K562 (cell line): ENCODE results near the gene MRAP2. TPM values are rescaled to one million over a fixed set of nuclear protein-coding genes. Genes with fewer than 3 reads are reported as not detected.

Source experiments
- ATAC-seq: fragments of 200-7000 bp; cut with Tn5 transposase; 3 replicates; pipeline ENCODE4 v1.9.1; 2020; ENCODE audit warnings: moderate library complexity
- BruUV-seq: library from RNA; stranded (reverse); fragments of 400-500 nt; replicated peaks from 2 replicates; lab custom pipeline; 2021; lab: Mats Ljungman, UMichigan
- CTCF ChIA-PET: fragments of 300-600 bp; formaldehyde crosslinking; extraction: SDS; loops from one replicate; lab custom pipeline; 2021; ENCODE audit warnings: low intra/inter-chr PET ratio; lab: Yijun Ruan, JAX
- POLR2A ChIA-PET: fragments of 300-600, 350-650 bp; sonication (Branson Sonifier 250); formaldehyde crosslinking; extraction: SDS; loops from one replicate; lab custom pipeline; 2021; ENCODE audit warnings: antibody characterized with exemption, inconsistent platforms; lab: Yijun Ruan, JAX
- DNase-seq, 4 experiments: peaks; one replicate each; pipeline versions ENCODE4 v3.0.0 to v3.0.0-alpha.2; 2011 to 2018; ENCODE audit warnings: low spot score in 3 of 4, mixed read lengths in 3 of 4; ENCODE audit errors: extremely low read depth in 1 of 4
- FAIRE-seq: peaks from 2 replicates; lab custom pipeline; 2011; peaks lifted over from hg19 to GRCh38; lab: Jason Lieb, UNC
- H2AFZ ChIP-seq: 2 replicates; pipeline ENCODE4 v1.6.0; 2011; ENCODE audit warnings: low read depth, low read length, control low read depth, inconsistent platforms
- H3K27ac ChIP-seq: fragments of 200-600 bp; 3 replicates; pipeline ENCODE4 v1.8.0; 2011; ENCODE audit warnings: low read depth, mild to moderate bottlenecking, control low read depth, inconsistent platforms, low read length, moderate library complexity, mixed read lengths; ENCODE audit errors: extremely low read depth
- H3K27me3 ChIP-seq, 2 experiments: fragments of 300-600 bp in 1 of 2; 2 replicates in 1 of 2; 3 replicates in 1 of 2; pipeline versions ENCODE4 v1.6.0 to v1.8.0; 2011; ENCODE audit warnings: inconsistent platforms in 2 of 2, low read length in 2 of 2, mild to moderate bottlenecking in 1 of 2, mixed read lengths in 1 of 2, moderate library complexity in 1 of 2; ENCODE audit not compliant: control insufficient read depth in 2 of 2, insufficient read depth in 2 of 2
- H3K36me3 ChIP-seq: fragments of 300-600 bp; 3 replicates; pipeline ENCODE4 v1.8.0; 2011; ENCODE audit warnings: mild to moderate bottlenecking, low read length, inconsistent platforms; ENCODE audit not compliant: control insufficient read depth, insufficient read depth
- H3K4me1 ChIP-seq, 2 experiments: fragments of 200-600 bp in 1 of 2; replicated peaks in 1 of 2; 2 replicates in 1 of 2; 3 replicates in 1 of 2; pipeline versions ENCODE4 v1.5.1 to v1.8.0; 2011; ENCODE audit warnings: inconsistent platforms in 2 of 2, low read length in 2 of 2, mild to moderate bottlenecking in 1 of 2, mixed read lengths in 1 of 2, moderate library complexity in 1 of 2; ENCODE audit not compliant: control insufficient read depth in 2 of 2, insufficient read depth in 2 of 2
- H3K4me2 ChIP-seq: 2 replicates; pipeline ENCODE4 v1.6.1; 2011; ENCODE audit warnings: low read length, control low read depth, inconsistent platforms, mixed read lengths; ENCODE audit not compliant: insufficient read depth
- H3K4me3 ChIP-seq: fragments of 200-600 bp; sonication (generic), shearing (Covaris generic); 2 replicates; pipeline ENCODE4 v1.5.1; 2016; ENCODE audit warnings: control low read depth, inconsistent platforms
- H3K79me2 ChIP-seq: fragments of 200-600 bp; 3 replicates; pipeline ENCODE4 v1.8.0; 2011; ENCODE audit warnings: low read length, inconsistent platforms; ENCODE audit not compliant: control insufficient read depth, insufficient read depth
- H3K9ac ChIP-seq, 2 experiments: 2 replicates each; pipeline versions ENCODE4 v1.6.0 to v1.6.1; 2011; ENCODE audit warnings: low read depth in 2 of 2, low read length in 2 of 2, control low read depth in 1 of 2, inconsistent platforms in 1 of 2, mild to moderate bottlenecking in 1 of 2, mixed read lengths in 1 of 2; ENCODE audit not compliant: insufficient read depth in 1 of 2
- H3K9me1 ChIP-seq: one replicate; pipeline ENCODE4 v1.6.0; 2011; ENCODE audit warnings: inconsistent platforms, mild to moderate bottlenecking, low read length, moderate library complexity; ENCODE audit not compliant: control insufficient read depth, insufficient read depth
- H3K9me3 ChIP-seq: replicated peaks from 2 replicates; pipeline ENCODE4 v1.5.1; 2011; ENCODE audit warnings: low read depth, low read length, inconsistent platforms; ENCODE audit not compliant: control insufficient read depth, insufficient read depth
- H4K20me1 ChIP-seq: replicated peaks from 2 replicates; pipeline ENCODE4 v1.6.1; 2011; ENCODE audit warnings: low read length, inconsistent platforms, mixed read lengths; ENCODE audit not compliant: control insufficient read depth, insufficient read depth
- ARID1B ChIP-seq: fragments of 450-650 bp; IDR thresholded peaks from 2 replicates; pipeline ENCODE4 v1.6.1; 2016; ENCODE audit warnings: antibody characterized with exemption, mild to moderate bottlenecking, inconsistent platforms
- ARID3A ChIP-seq: IDR thresholded peaks from 2 replicates; pipeline ENCODE4 v1.6.1; 2012; ENCODE audit warnings: low read depth, low read length, improper control_type of control experiment, borderline replicate concordance
- ATF3 ChIP-seq, 2 experiments: fragments of 450-650 bp in 1 of 2; sonication (generic) in 1 of 2; formaldehyde crosslinking in 1 of 2; IDR thresholded peaks in 1 of 2; conservative IDR thresholded peaks in 1 of 2; 2 replicates each; pipeline versions ENCODE4 v1.6.1 to v1.8.1; 2016 to 2023; ENCODE audit warnings: mild to moderate bottlenecking in 2 of 2, moderate library complexity in 2 of 2, inconsistent platforms in 1 of 2, missing genetic modification reagents in 1 of 2
- CBFA2T2 ChIP-seq: fragments of 450-650 bp; conservative IDR thresholded peaks from 2 replicates; pipeline ENCODE4 v1.6.1; 2017; ENCODE audit warnings: mild to moderate bottlenecking
- DMBX1 ChIP-seq: fragments of 250-450 bp; sonication (Bioruptor Pico); IDR thresholded peaks from 2 replicates; pipeline ENCODE4 v1.8.0; 2022; ENCODE audit warnings: inconsistent platforms, mild to moderate bottlenecking, moderate library complexity, borderline replicate concordance
- GTF2E2 ChIP-seq: fragments of 200-800 bp; sonication (Bioruptor generic); IDR thresholded peaks from 2 replicates; pipeline ENCODE4 v1.6.1; 2016; ENCODE audit warnings: missing genetic modification characterization, missing compliant biosample characterization
- HMGN3 ChIP-seq: IDR thresholded peaks from 2 replicates; pipeline ENCODE4 v1.6.1; 2011; ENCODE audit warnings: borderline replicate concordance, low read depth, mild to moderate bottlenecking, mixed read lengths, low read length; ENCODE audit not compliant: insufficient read length; ENCODE audit errors: extremely low read depth
- MEIS2 ChIP-seq: fragments of 450-650 bp; IDR thresholded peaks from 2 replicates; pipeline ENCODE4 v1.6.1; 2014; ENCODE audit warnings: mild to moderate bottlenecking; ENCODE audit not compliant: partially characterized antibody
- MNT ChIP-seq, 2 experiments: fragments of 450-650 bp; conservative IDR thresholded peaks; 2 replicates each; pipeline ENCODE4 v1.6.1; 2017; ENCODE audit warnings: mild to moderate bottlenecking in 2 of 2, moderate library complexity in 2 of 2
- MTA2 ChIP-seq: fragments of 450-650 bp; IDR thresholded peaks from 2 replicates; pipeline ENCODE4 v1.6.1; 2016; ENCODE audit warnings: low read depth
- MXI1 ChIP-seq: IDR thresholded peaks from 2 replicates; pipeline ENCODE4 v1.6.1; 2011; ENCODE audit warnings: low read depth, mild to moderate bottlenecking, improper control_type of control experiment, low read length
- NCOR1 ChIP-seq: fragments of 450-650 bp; IDR thresholded peaks from 2 replicates; pipeline ENCODE4 v1.6.1; 2016; ENCODE audit warnings: mild to moderate bottlenecking, moderate library complexity
- NFRKB ChIP-seq: fragments of 450-650 bp; IDR thresholded peaks from 2 replicates; pipeline ENCODE4 v1.6.1; 2016; ENCODE audit warnings: low read depth
- OTX1 ChIP-seq: fragments of 450-650 bp; formaldehyde crosslinking; IDR thresholded peaks from 2 replicates; pipeline ENCODE4 v1.4.0; 2022; ENCODE audit warnings: mild to moderate bottlenecking
- SMAD4 ChIP-seq: fragments of 250-450 bp; sonication (Bioruptor Pico); conservative IDR thresholded peaks from 2 replicates; pipeline ENCODE4 v1.8.0; 2021; ENCODE audit warnings: inconsistent platforms, mild to moderate bottlenecking, moderate library complexity
- TAL1 ChIP-seq: fragments of 450-650 bp; IDR thresholded peaks from 2 replicates; pipeline ENCODE4 v1.6.1; 2016; ENCODE audit warnings: mild to moderate bottlenecking
- ZNF165 ChIP-seq: fragments of 250-450 bp; sonication (Bioruptor Pico); IDR thresholded peaks from 2 replicates; pipeline ENCODE4 v1.4.0; 2020; ENCODE audit warnings: borderline replicate concordance
- ZNF644 ChIP-seq: fragments of 200-800 bp; sonication (Bioruptor generic); IDR thresholded peaks from 2 replicates; pipeline ENCODE4 v1.6.1; 2016; ENCODE audit warnings: low read depth, missing genetic modification characterization, missing compliant biosample characterization
- WGBS: fragments of 100-300 bp; shearing (Covaris generic); methylation state at CpG from one replicate; pipeline ENCODE4 v1.1.6; 2016; ENCODE audit warnings: low coverage, mixed read lengths; ENCODE audit not compliant: insufficient coverage; ENCODE audit errors: missing lambda C conversion rate; 5-methylcytosine and 5-hydroxymethylcytosine counted together
- in situ Hi-C: fragments of 300-500 bp; cut with MboI; formaldehyde crosslinking; loops from 4 replicates; pipeline ENCODE4 v1.15.0; 2018; ENCODE audit warnings: inconsistent platforms, mixed read lengths
- intact Hi-C: fragments of 100-400 bp; cut with micrococcal nuclease; formaldehyde crosslinking; loops from 2 replicates; pipeline ENCODE4 v1.14.2; 2022
- polyA plus RNA-seq, 8 experiments: library from polyadenylated mRNA; depleted of rRNA in 4 of 8; stranded (reverse) in 5 of 8; unstranded in 3 of 8; fragments of >200 nt; fragmentation: Nextera tagmentation in 2 of 8; fragmentation: Illumina TruSeq in 1 of 8; extraction: Ambion mirVana in 2 of 8; extraction: Trizol in 1 of 8; gene quantifications; 2 replicates each; pipeline versions ENCODE4 v1.2.1 to v1.2.3, GENCODE V29; 2011 to 2014; ENCODE audit warnings: inconsistent platforms in 1 of 8, missing spikeins in 1 of 8
- total RNA-seq, 7 experiments: library from RNA; depleted of rRNA in 6 of 7; stranded (reverse); fragments of >200 nt in 6 of 7; fragmentation: Illumina TruSeq in 2 of 7; extraction: Trizol in 2 of 7; gene quantifications; 2 replicates each; pipeline versions ENCODE4 v1.2.1 to v1.2.3, GENCODE V29; 2011 to 2021; ENCODE audit warnings: low replicate concordance in 1 of 7

MRAP2 gene
- total and polyA plus RNA-seq, 9 of the 15 experiments (the other 6 are each of a cell fraction or from before 2014, with no cell fraction given), result 5.9 to 38.9 (median 9.3) TPM

- peak; percentile 97 for FAIRE-seq
- Histone ChIP-seq H2AFZ (no peak overlapping the region), H3K36me3 (peaks cover 4% of the 10 kb centered on the region; the same call in 2 of the 3 replicates), H3K9me1 (no peaks in the 10 kb centered on the region), H3K27ac (peak overlapping the region; percentile 63; the same call in 2 of the 3 replicates), H4K20me1 (no peaks in the 10 kb centered on the region), H3K79me2 (no peaks in the 10 kb centered on the region), H3K4me2 (peak overlapping the region; percentile 39; the same call in 1 of the 2 replicates), H3K4me1 (peaks cover 0 to 27% of the 10 kb centered on the region in 2 experiments; a peak in 4 of 5 replicates), H3K27me3 (no peaks in the 10 kb centered on the region), H3K9ac (peak overlapping the region in 1 of 2 experiments; percentile 25; a peak in 1 of 4 replicates), H3K4me3 (no peak overlapping the region; the same call in 1 of the 2 replicates), H3K9me3 (no peaks in the 10 kb centered on the region)
- peak; percentile 96 for ATAC-seq
- POLR2A ChIA-PET, result interaction anchor here (0.6 to 2.2 kb wide), 5 partner anchors 11 to 16 kb away, joined by 3 to 9 read pairs (median 3); no protein-coding TSS in a partner anchor
- in situ Hi-C loops, result no loop called here
- peak; percentile 83 to 94 (median 88) for DNase-seq
- intact Hi-C loops, result loop anchor here (5.0 kb wide), 1 partner anchor 170 kb away; no protein-coding TSS in a partner anchor
- CTCF ChIA-PET, result no interaction called here
- no TSS peak for BruUV-seq
- 0% methylated on average over 6 of the region's 6 CpGs for WGBS
- TF ChIP-seq MNT (conservative IDR thresholded peaks at IDR 0.05), result peak; percentile 39 to 68; a peak in 3 of 4 replicates
- TF ChIP-seq OTX1, result no peak
- no peak for TF ChIP-seq MXI1
- TF ChIP-seq HMGN3, result peak; percentile 85
- peak; percentile 96 for TF ChIP-seq TAL1
- TF ChIP-seq GTF2E2, result no peak
- TF ChIP-seq ZNF644, result 0 out of 2 replicates have a peak, but pooled peaks have one; percentile 72
- TF ChIP-seq ZNF165 (CRISPR knock-in tag), result no peak
- peak; percentile 98 for TF ChIP-seq NCOR1
- TF ChIP-seq CBFA2T2, result peak; percentile 98
- TF ChIP-seq NFRKB, result peak; percentile 15; the same call in 1 of the 2 replicates
- peak; percentile 94 for TF ChIP-seq MTA2
- TF ChIP-seq MEIS2, result peak; percentile 69
- peak; percentile 99 for TF ChIP-seq SMAD4 (CRISPR knock-in tag)
- TF ChIP-seq ARID3A, result peak; percentile 71
- TF ChIP-seq DMBX1 (CRISPR knock-in tag), result peak; percentile 86
- TF ChIP-seq ATF3 (IDR thresholded peaks at IDR 0.05), result peak; percentile 89
- TF ChIP-seq ATF3 (CRISPR knock-in tag; conservative IDR thresholded peaks at IDR 0.05), result no peak; the same call in 1 of the 2 replicates
- peak; percentile 99 for TF ChIP-seq ARID1B
Measured at GRCh38 chr6:84062519-84063154, 29.1 kb downstream of the MRAP2 start.
